Body of pancreas (tissue), 4 donors: Measurements from ENCODE around the gene HMCN2. TPM values are rescaled to one million over a fixed set of nuclear protein-coding genes. Genes with fewer than 3 reads are reported as not detected.
A peak's percentile ranks its signal among the peaks of the same experiment; 100 is the strongest.

Source experiments
- ATAC-seq: fragments of 150-250 bp; one replicate; pipeline ENCODE4 v1.9.1; 2016
- DNase-seq, 4 donors: peaks; one replicate each; pipeline ENCODE4 v3.0.0-alpha.2; 2019
- H3K27ac ChIP-seq, 4 donors: fragments of 200-600 bp; sonication (generic); 1 replicate in 3 of 4; 2 replicates in 1 of 4; pipeline versions ENCODE4 v1.5.1 to v1.6.1; 2016 to 2019; ENCODE audit warnings: mild to moderate bottlenecking in 1 of 4, mixed read lengths in 1 of 4, moderate library complexity in 1 of 4
- H3K27me3 ChIP-seq, 2 donors: fragments of 200-600 bp; sonication (generic); one replicate each; pipeline ENCODE4 v1.6.0; 2016; ENCODE audit warnings: mild to moderate bottlenecking in 1 of 2
- H3K36me3 ChIP-seq, 2 donors: fragments of 200-600 bp; sonication (generic); replicated peaks in 1 of 2; 2 replicates each; pipeline ENCODE4 v1.5.1; 2016; ENCODE audit warnings: low read depth in 2 of 2; ENCODE audit not compliant: insufficient read depth in 1 of 2
- H3K4me1 ChIP-seq: fragments of 200-600 bp; sonication (generic); one replicate; pipeline ENCODE4 v1.6.0; 2016
- H3K4me3 ChIP-seq, 2 donors: fragments of 200-600 bp; sonication (generic); 1 replicate in 1 of 2; 2 replicates in 1 of 2; pipeline ENCODE4 v1.5.1; 2016 to 2019
- H3K9me3 ChIP-seq, 3 donors: fragments of 200-600 bp; sonication (generic); 1 replicate in 2 of 3; 2 replicates in 1 of 3; pipeline ENCODE4 v1.5.1; 2016
- POLR2A ChIP-seq, 3 donors: fragments of 450-650 bp; IDR thresholded peaks; one replicate each; pipeline ENCODE4 v1.6.1; 2016; ENCODE audit warnings: antibody characterized with exemption in 3 of 3, mild to moderate bottlenecking in 2 of 3
- WGBS, 2 donors: methylation state at CpG; one replicate each; pipeline ENCODE4 v1.1.5; 2017; 5-methylcytosine and 5-hydroxymethylcytosine counted together
- intact Hi-C: fragments of 100-400 bp; cut with DNase I; formaldehyde crosslinking; loops from one replicate; pipeline ENCODE4 v1.15.1; 2023
- total RNA-seq, 2 donors: library from RNA; depleted of rRNA; stranded (reverse); fragments of >200 nt; gene quantifications; one replicate each; pipeline ENCODE4 v1.1.0, GENCODE V29; 2016
- TF ChIP-seq, protein P1 (sequence below), 7 experiments: fragments of 450-650 bp in 4 of 7; fragments of 200-600 bp in 3 of 7; sonication (generic) in 3 of 7; IDR thresholded peaks; one replicate each; pipeline ENCODE4 v1.5.1; 2016 to 2019; ENCODE audit warnings: antibody characterized with exemption in 7 of 7

HMCN2 gene
- total RNA-seq, 2 donors from 2014 or later: 0.78 to 3.6 TPM

DNA sequence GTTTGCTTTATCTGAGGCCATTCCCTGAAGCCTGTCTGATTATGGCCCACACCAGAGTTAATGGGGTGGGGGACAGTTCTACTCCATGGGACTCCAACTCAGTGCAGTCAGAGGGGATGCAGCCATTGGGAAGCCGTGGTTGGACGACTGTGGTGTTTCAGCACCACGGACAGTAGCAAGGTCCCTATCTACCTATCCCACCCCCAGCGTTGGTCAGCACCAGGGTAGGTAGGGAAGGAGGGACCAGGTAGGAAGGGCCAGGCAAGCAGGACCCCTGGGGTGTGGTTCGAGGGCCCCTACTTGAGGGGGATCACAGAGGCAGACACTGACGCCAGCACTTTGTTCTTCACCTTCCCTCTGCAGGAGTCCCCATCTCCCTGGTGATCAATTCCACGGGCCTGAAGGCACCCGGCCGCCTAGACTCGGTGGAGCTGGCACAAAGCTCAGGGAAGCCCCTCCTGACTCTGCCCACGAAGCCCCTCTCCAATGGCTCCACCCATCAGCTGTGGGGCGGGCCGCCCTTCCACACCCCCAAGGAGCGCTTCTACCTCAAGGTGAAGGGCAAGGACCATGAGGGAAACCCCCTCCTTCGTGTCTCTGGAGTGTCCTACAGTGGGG lies 33.2 kb downstream of the HMCN2 start:
- 42 to 44% methylated on average over 14 to 15 of the region's 15 CpGs for WGBS, 2 donors
- no peak for DNase-seq
- no peak for TF ChIP-seq POLR2A (IDR thresholded peaks at IDR 0.05)
- TF ChIP-seq, protein P1, sequence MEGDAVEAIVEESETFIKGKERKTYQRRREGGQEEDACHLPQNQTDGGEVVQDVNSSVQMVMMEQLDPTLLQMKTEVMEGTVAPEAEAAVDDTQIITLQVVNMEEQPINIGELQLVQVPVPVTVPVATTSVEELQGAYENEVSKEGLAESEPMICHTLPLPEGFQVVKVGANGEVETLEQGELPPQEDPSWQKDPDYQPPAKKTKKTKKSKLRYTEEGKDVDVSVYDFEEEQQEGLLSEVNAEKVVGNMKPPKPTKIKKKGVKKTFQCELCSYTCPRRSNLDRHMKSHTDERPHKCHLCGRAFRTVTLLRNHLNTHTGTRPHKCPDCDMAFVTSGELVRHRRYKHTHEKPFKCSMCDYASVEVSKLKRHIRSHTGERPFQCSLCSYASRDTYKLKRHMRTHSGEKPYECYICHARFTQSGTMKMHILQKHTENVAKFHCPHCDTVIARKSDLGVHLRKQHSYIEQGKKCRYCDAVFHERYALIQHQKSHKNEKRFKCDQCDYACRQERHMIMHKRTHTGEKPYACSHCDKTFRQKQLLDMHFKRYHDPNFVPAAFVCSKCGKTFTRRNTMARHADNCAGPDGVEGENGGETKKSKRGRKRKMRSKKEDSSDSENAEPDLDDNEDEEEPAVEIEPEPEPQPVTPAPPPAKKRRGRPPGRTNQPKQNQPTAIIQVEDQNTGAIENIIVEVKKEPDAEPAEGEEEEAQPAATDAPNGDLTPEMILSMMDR (IDR thresholded peaks at IDR 0.05): no peak

DNA sequence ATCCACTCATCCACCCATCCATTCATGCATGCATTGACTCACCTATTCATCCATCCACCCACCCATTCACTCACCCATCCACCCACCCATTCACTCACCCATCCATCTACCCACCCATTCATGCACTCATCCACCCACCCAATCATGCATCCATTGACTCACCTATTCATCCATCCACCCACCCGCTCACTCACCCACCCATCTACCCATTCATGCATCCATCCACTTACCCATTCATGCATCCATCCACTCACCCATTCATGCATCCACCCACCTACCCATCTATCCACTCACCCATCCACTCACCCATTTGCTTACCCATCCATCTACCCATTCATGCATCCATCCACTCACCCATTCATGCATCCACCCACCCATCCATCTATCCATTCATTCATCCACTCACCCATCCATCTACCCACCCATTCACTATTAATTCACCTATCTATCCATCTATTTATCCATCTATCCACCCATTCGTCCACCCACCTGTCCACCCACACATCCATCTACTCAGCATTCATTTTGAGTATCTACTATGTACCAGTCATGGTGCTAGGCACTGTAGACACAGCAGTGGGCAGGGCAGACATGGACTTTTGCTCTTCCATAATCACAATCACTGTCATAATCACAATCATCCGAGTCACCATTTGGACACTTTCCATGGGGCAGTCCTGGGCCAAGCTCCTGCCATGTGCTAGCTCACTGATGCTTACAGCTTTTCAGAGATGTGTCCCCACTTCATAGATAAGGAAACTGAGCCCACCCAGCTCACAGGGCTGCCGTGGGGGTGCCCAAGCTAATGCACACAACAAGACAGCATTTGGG lies 34.4 kb downstream of the HMCN2 start:
- Histone ChIP-seq H3K4me3 (no peak overlapping the region), H3K27ac (no peak overlapping the region), H3K9me3 (no peaks in the 10 kb centered on the region), H3K27me3 (no peaks in the 10 kb centered on the region), H3K4me1 (no peaks in the 10 kb centered on the region), H3K36me3 (no peaks in the 10 kb centered on the region)
- 49 to 56% methylated on average over 3 to 4 of the region's 4 CpGs for WGBS, 2 donors
- intact Hi-C loops: no loop called here
- ATAC-seq (no peak), DNase-seq (no peak)
- TF ChIP-seq POLR2A (IDR thresholded peaks at IDR 0.05): no peak
- TF ChIP-seq, protein P1 (IDR thresholded peaks at IDR 0.05): no peak

More for the DNA sequence above, 33.2 kb downstream of the HMCN2 start:
- intact Hi-C loops: no loop called here
- Histone ChIP-seq H3K27me3 (peaks cover 0 to 2% of the 10 kb centered on the region in 2 donors), H3K4me1 (no peaks in the 10 kb centered on the region), H3K4me3 (no peak overlapping the region), H3K9me3 (no peaks in the 10 kb centered on the region), H3K36me3 (no peaks in the 10 kb centered on the region), H3K27ac (no peak overlapping the region)
- ATAC-seq: no peak

DNA sequence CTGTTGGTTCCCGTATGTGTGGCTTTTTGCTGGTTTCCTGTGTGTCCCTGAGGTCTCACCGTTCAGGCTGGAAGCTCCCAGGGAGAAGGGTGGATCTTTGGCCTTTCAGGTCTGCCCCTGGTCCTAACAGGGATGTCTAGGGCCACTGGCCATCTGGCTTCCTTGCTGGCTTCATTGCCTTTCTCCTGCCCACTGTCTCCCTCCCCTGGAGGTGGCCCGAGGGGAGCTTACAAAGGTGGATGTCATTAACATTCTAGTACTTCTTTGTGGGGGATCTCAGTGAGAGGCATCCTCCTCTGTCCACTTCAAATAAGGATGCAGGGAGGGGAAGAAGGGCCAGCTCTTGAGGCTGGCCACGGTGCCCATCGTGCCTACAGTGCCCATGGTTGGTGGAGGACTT lies 35.2 kb downstream of the HMCN2 start:
- DNase-seq (no peak), ATAC-seq (no peak)
- Histone ChIP-seq H3K4me3 (no peak overlapping the region), H3K4me1 (no peaks in the 10 kb centered on the region), H3K9me3 (no peaks in the 10 kb centered on the region), H3K36me3 (no peaks in the 10 kb centered on the region), H3K27ac (no peak overlapping the region), H3K27me3 (no peaks in the 10 kb centered on the region)
- intact Hi-C loops: no loop called here
- 55 to 67% methylated on average over 4 to 5 of the region's 5 CpGs for WGBS, 2 donors
- TF ChIP-seq, protein P1 (IDR thresholded peaks at IDR 0.05): no peak
- no peak for TF ChIP-seq POLR2A (IDR thresholded peaks at IDR 0.05)

DNA sequence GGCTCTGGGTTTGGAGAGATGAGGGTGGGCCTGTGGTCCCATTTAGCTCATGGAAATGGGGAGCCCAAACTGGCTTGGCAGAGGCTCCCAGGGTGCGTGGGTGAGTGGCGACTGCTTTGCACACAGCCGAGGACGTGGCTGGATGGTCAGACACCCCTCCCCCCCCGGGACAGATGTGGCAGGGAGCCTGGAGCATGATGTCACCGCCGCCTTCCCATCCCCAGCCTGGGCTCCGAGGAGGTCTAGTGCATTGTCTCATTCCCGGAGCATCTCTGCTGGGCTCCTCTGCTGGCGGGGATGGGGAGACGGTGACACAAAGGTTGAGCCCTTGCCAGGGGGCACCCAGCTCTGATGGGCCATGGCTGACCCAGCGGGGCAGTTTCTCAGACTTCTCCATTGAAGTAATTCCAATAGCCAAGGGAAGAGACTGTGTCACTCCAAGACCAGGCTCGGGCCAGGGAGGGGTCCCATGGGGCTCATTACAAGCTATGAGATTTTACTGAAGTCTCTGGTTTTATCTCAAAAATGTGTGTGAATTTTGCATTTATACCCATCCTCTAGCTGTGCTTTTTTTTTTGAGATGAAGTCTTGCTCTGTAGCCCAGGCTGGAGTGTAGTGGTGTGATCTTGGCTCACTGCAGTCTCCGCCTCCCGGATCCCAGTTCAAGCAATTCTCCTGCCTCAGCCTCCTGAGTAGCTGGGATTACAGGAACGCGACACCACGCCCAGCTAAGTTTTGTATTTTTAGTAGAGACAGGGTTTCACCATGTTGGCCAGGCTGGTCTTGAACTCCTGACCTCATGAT lies 36.1 kb downstream of the HMCN2 start:
- Histone ChIP-seq H3K27ac (no peak overlapping the region), H3K4me1 (no peaks in the 10 kb centered on the region), H3K4me3 (no peak overlapping the region), H3K27me3 (no peaks in the 10 kb centered on the region), H3K36me3 (no peaks in the 10 kb centered on the region), H3K9me3 (no peaks in the 10 kb centered on the region)
- 70 to 73% methylated on average over 8 to 18 of the region's 18 CpGs for whole genome bisulfite sequencing, 2 donors
- ATAC-seq (peak; percentile 57), DNase-seq (peak; percentile 23 to 37 (median 26))
- intact Hi-C loops: no loop called here
- TF ChIP-seq, protein P1 (IDR thresholded peaks at IDR 0.05): no peak
- no peak for TF ChIP-seq POLR2A (IDR thresholded peaks at IDR 0.05)
